PC-3 (cell line): ENCODE measurements around the gene KCNQ1.
A peak's percentile ranks its signal among the peaks of the same experiment; 100 is the strongest.

Experiments
- CTCF ChIP-seq: fragments of 300-600 bp; sonication (generic); conservative IDR thresholded peaks from 2 replicates; pipeline ENCODE4 v1.5.1; 2017; ENCODE audit warnings: antibody characterized with exemption, low read depth, mild to moderate bottlenecking, low read length
- EZH2 ChIP-seq: fragments of 300-600 bp; sonication (generic); IDR thresholded peaks from one replicate; pipeline ENCODE4 v1.6.1; 2017; ENCODE audit warnings: antibody characterized with exemption, mild to moderate bottlenecking, low read length; ENCODE audit not compliant: unreplicated experiment

DNA sequence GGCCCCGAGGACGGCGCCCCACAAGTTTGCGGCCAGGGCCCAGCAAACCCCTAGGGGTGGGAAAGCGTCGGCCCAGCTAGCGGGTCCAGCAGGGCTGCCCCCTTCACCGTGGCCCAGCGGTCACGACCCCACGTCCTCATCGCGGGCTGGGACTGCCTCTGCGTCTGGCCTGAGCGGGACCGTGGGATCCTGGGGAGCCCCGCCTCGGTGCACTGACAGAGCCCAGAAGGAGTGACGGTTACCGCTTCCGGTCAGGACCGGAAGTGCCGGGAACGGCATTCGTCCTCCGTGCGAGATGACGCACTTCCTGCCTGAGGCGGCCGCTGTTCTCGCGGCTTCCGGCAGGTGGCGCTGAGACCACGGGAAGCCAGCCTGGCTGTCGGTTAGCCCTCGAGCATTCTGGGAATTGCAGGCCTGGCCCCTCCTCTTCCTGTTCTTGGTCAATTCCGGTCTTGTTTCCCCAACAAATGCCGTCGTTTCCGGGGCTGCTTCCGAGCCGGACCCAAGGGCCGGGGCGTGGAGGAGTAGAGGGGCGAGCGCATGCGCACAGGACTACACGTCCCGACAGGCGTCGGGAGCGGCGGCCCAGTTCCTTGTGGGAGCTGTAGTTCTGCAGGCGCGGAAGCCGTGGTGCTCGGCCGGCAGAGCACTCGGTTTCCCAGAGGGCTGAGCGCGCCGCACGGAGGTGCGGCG lies 44.6 kb upstream of the KCNQ1 start, which contains the start of gene TSSC4:
- no peak for TF ChIP-seq EZH2
- peak; percentile 84 for TF ChIP-seq CTCF
